ENCODE results near the gene ALG2. TPM values are rescaled to one million over a fixed set of nuclear protein-coding genes. Genes with fewer than 3 reads are reported as not detected.

The ALG2 gene
- total and polyA plus RNA-seq, 2 of the 4 experiments (the other 2 are of a cell fraction): 36.4 to 38.4 TPM

- Histone ChIP-seq H3K4me3 (ENCODE audit: insufficient read depth, low read depth, low read length) (no peak overlapping the region), H3K36me3 (ENCODE audit: control insufficient read depth, insufficient read depth, low read length) (no peaks in the 10 kb centered on the region), H3K27ac (ENCODE audit: insufficient read depth, low read length) (no peak overlapping the region), H2BK20ac (ENCODE audit: low read depth, low read length) (no peak overlapping the region), H3K4me2 (ENCODE audit: low read depth, low read length) (no peak overlapping the region), H3K79me1 (ENCODE audit: low read depth in 1 of 2, low read length in 2 of 2) (no peaks in the 10 kb centered on the region), H3K9me3 (ENCODE audit: control insufficient read depth, insufficient read depth, low read length) (no peaks in the 10 kb centered on the region), H4K20me1 (ENCODE audit: insufficient read depth, low read length) (no peaks in the 10 kb centered on the region), H2AK9ac (replicated peaks; ENCODE audit: low read depth, low read length, poor library complexity) (no peak overlapping the region), H3K14ac (replicated peaks; ENCODE audit: low read depth, low read length) (no peak overlapping the region), H3K23ac (ENCODE audit: low read depth, low read length) (no peak overlapping the region), H2BK5ac (ENCODE audit: low read depth, low read length, poor library complexity, severe bottlenecking) (no peak overlapping the region), H4K91ac (ENCODE audit: insufficient read depth, low read depth, low read length) (no peak overlapping the region), H3K9ac (ENCODE audit: low read depth, low read length) (no peak overlapping the region), H2AK5ac (ENCODE audit: low read depth, low read length) (no peak overlapping the region), H3K56ac (ENCODE audit: extremely low read depth, insufficient read depth, low read length) (no peak overlapping the region), H2BK15ac (ENCODE audit: low read depth, low read length) (no peak overlapping the region), H2BK120ac (ENCODE audit: low read depth, low read length) (no peak overlapping the region), H3K18ac (ENCODE audit: low read depth, low read length) (no peak overlapping the region), H3K9me1 (ENCODE audit: insufficient read depth, low read length) (no peaks in the 10 kb centered on the region), H3K27me3 (ENCODE audit: control insufficient read depth, insufficient read depth, low read length) (0 out of 2 replicates have a peak, but pooled peaks cover 4% of the 10 kb centered on the region), H3K4me1 (ENCODE audit: control insufficient read depth, insufficient read depth, low read length) (peaks cover 3% of the 10 kb centered on the region), H4K5ac (ENCODE audit: low read depth, low read length) (no peak overlapping the region), H4K8ac (ENCODE audit: low read depth in 2 of 2, low read length in 2 of 2) (no peak overlapping the region), H3K4ac (ENCODE audit: low read depth, low read length) (no peak overlapping the region), H2AFZ (replicated peaks; ENCODE audit: low read length, poor library complexity) (no peak overlapping the region)
- no peak for TF ChIP-seq CTCF (conservative IDR thresholded peaks at IDR 0.05; ENCODE audit: low read depth, low read length)
- TF ChIP-seq FOS (IDR thresholded peaks at IDR 0.05; ENCODE audit: low read depth, low read length): no peak
- TF ChIP-seq SMC3 (IDR thresholded peaks at IDR 0.05; ENCODE audit: low read depth, low read length): no peak
- TF ChIP-seq NFE2L2 (IDR thresholded peaks at IDR 0.05; ENCODE audit: low read depth, low read length): no peak
- no peak for TF ChIP-seq USF2 (IDR thresholded peaks at IDR 0.05; ENCODE audit: low read depth, low read length)
- TF ChIP-seq BHLHE40 (IDR thresholded peaks at IDR 0.05; ENCODE audit: low read depth, low read length): no peak
- TF ChIP-seq POLR2A (IDR thresholded peaks at IDR 0.05; ENCODE audit: low read depth, low read length): no peak
- no peak for TF ChIP-seq ELK1 (IDR thresholded peaks at IDR 0.05; ENCODE audit: borderline replicate concordance, low read depth, low read length)
- no peak for TF ChIP-seq MAZ (IDR thresholded peaks at IDR 0.05; ENCODE audit: borderline replicate concordance, low read depth, low read length)
- TF ChIP-seq RCOR1 (IDR thresholded peaks at IDR 0.05; ENCODE audit: insufficient replicate concordance, low read length): no peak
- TF ChIP-seq MAFK (IDR thresholded peaks at IDR 0.05; ENCODE audit: low read depth, low read length): no peak
- TF ChIP-seq CHD1 (IDR thresholded peaks at IDR 0.05; ENCODE audit: low read depth, low read length): no peak
- TF ChIP-seq MXI1 (IDR thresholded peaks at IDR 0.05; ENCODE audit: borderline replicate concordance, low read depth, low read length): no peak
- TF ChIP-seq RFX5 (IDR thresholded peaks at IDR 0.05; ENCODE audit: low read depth, low read length): no peak
- ChIA-PET CTCF (no interaction called here), POLR2A (ENCODE audit: unreplicated experiment) (no interaction called here)
- ATAC-seq (ENCODE audit: low read depth) (no peak), DNase-seq (no peak)
- BruUV-seq (replicated peaks): no TSS peak
- in situ Hi-C loops (cut with MboI; ENCODE audit: low sequenced_read_pairs) (loop anchor here (25.0 kb wide), 3 partner anchors 557 to 957 kb away; partner anchors contain the start of gene NR4A3), intact Hi-C loops (cut with micrococcal nuclease) (no loop called here), dilution Hi-C loops (cut with HindIII; ENCODE audit: low sequenced_read_pairs, unreplicated experiment) (no loop called here)
- 50% methylated on average over 1 of the region's 1 CpG; no CpG with 5 or more reads in 1 of the 2 experiments for WGBS, 2 experiments (ENCODE audit: extremely low coverage in 2 of 2, insufficient read length in 1 of 2)
Measured at GRCh38 chr9:99255651-99256050, 33.9 kb upstream of the ALG2 start.
